Measurements from ENCODE around the gene UTP18.

DNA sequence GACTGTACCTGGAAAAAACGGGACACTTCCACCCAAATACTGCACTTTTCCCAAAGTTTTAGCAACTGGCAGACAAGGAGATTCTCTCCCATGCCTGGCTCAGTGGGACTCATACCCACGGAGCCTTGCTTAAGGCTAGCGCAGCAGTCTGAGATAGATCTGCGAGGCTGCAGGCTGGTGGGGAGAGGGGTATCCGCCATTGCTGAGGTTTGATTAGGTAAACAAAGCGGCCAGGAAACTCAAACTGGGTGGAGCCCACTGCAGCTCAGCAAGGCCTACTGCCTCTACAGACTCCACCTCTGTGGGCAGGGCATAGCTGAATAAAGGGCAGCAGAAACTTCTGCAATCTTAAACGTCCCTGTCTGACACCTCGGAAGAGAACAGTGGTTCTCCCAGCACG lies 44.8 kb downstream of the UTP18 start:
- TF ChIP-seq MTERF4 (CRISPR knock-in tag; IDR thresholded peaks at IDR 0.05) = no peak
- no peak for TF ChIP-seq CHD2 (IDR thresholded peaks at IDR 0.05; ENCODE audit: low read depth, low read length)
- no peak for TF ChIP-seq ATAD3A (CRISPR knock-in tag; IDR thresholded peaks at IDR 0.05)
- TF ChIP-seq SIX4 (CRISPR knock-in tag; IDR thresholded peaks at IDR 0.05) = no peak
- TF ChIP-seq, protein P1, sequence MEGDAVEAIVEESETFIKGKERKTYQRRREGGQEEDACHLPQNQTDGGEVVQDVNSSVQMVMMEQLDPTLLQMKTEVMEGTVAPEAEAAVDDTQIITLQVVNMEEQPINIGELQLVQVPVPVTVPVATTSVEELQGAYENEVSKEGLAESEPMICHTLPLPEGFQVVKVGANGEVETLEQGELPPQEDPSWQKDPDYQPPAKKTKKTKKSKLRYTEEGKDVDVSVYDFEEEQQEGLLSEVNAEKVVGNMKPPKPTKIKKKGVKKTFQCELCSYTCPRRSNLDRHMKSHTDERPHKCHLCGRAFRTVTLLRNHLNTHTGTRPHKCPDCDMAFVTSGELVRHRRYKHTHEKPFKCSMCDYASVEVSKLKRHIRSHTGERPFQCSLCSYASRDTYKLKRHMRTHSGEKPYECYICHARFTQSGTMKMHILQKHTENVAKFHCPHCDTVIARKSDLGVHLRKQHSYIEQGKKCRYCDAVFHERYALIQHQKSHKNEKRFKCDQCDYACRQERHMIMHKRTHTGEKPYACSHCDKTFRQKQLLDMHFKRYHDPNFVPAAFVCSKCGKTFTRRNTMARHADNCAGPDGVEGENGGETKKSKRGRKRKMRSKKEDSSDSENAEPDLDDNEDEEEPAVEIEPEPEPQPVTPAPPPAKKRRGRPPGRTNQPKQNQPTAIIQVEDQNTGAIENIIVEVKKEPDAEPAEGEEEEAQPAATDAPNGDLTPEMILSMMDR (CRISPR knock-in tag; IDR thresholded peaks at IDR 0.05) = no peak
- no peak for TF ChIP-seq ZBTB43 (CRISPR knock-in tag; conservative IDR thresholded peaks at IDR 0.05)
- no peak for TF ChIP-seq ZNF776 (CRISPR knock-in tag; IDR thresholded peaks at IDR 0.05)
- TF ChIP-seq, protein P2, sequence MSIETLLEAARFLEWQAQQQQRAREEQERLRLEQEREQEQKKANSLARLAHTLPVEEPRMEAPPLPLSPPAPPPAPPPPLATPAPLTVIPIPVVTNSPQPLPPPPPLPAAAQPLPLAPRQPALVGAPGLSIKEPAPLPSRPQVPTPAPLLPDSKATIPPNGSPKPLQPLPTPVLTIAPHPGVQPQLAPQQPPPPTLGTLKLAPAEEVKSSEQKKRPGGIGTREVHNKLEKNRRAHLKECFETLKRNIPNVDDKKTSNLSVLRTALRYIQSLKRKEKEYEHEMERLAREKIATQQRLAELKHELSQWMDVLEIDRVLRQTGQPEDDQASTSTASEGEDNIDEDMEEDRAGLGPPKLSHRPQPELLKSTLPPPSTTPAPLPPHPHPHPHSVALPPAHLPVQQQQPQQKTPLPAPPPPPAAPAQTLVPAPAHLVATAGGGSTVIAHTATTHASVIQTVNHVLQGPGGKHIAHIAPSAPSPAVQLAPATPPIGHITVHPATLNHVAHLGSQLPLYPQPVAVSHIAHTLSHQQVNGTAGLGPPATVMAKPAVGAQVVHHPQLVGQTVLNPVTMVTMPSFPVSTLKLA (IDR thresholded peaks at IDR 0.05) = no peak
- TF ChIP-seq ZBTB33 (CRISPR knock-in tag; IDR thresholded peaks at IDR 0.05) = no peak
- no peak for TF ChIP-seq SP2 (CRISPR knock-in tag; IDR thresholded peaks at IDR 0.05)
- no peak for TF ChIP-seq ATF7 (IDR thresholded peaks at IDR 0.05)
- no peak for TF ChIP-seq ATF7 (CRISPR knock-in tag; IDR thresholded peaks at IDR 0.05)
- no peak for TF ChIP-seq POLR2AphosphoS5 (IDR thresholded peaks at IDR 0.05; ENCODE audit: low read depth, low read length)
- TF ChIP-seq NR2F6 (IDR thresholded peaks at IDR 0.05) = no peak
- no peak for TF ChIP-seq NR2F6 (CRISPR knock-in tag; IDR thresholded peaks at IDR 0.05)
- no peak for TF ChIP-seq THYN1 (CRISPR knock-in tag; IDR thresholded peaks at IDR 0.05; ENCODE audit: borderline replicate concordance, low read depth)

Data from HepG2 (cell line).